Measurements from ENCODE around the gene PARD3B.

DNA sequence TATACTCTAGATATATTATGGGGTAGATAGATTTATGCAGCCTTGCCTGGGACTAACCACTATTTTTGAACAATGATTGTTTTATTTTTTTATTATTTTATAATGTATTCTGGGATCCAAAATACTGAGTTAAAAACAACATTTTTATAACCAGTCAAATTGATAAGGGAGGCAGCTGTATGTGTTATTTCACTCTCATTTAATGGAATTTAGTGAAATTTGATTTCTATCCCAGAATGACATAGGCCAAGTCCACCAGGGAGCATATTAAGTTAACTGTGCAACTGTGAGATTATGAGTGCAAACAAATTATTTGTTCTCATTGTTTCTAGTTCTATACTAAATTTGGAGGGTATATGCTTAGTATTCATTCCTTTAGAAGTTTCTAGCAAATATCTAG lies 583.5 kb downstream of the PARD3B start:
- TF ChIP-seq ZNF274 (IDR thresholded peaks at IDR 0.05; ENCODE audit: low read depth, low read length) (no peak), YY1 (IDR thresholded peaks at IDR 0.05; ENCODE audit: insufficient read depth, insufficient read length) (no peak), SUZ12 (IDR thresholded peaks at IDR 0.05; ENCODE audit: extremely low read depth, insufficient read depth, insufficient read length) (no peak)

All from NT2/D1 (cell line).